Stomach (tissue), 19 donors: ENCODE data around the gene NDC80. TPM values are rescaled to one million over a fixed set of nuclear protein-coding genes. Genes with fewer than 3 reads are reported as not detected.
A peak's percentile ranks its signal among the peaks of the same experiment; 100 is the strongest.
"Not testable (repeated sequence)": the region's sequence is repeated elsewhere in the genome, so short reads cannot be mapped to it uniquely, and the experiment has no call there.

Source experiments
- DNase-seq, 2 donors: peaks; one replicate each; pipeline versions ENCODE4 v3.0.0 to v3.0.0-alpha.2; 2013 to 2019
- H3K27ac ChIP-seq, 5 donors: fragments of 200-600 bp in 4 of 5; sonication (generic) in 4 of 5; one replicate each; pipeline ENCODE4 v1.5.1; 2013 to 2019; ENCODE audit warnings: mild to moderate bottlenecking in 1 of 5, moderate library complexity in 1 of 5
- H3K27me3 ChIP-seq, 3 donors: fragments of 200-600 bp; sonication (generic); one replicate each; pipeline ENCODE4 v1.5.1; 2017 to 2019; ENCODE audit warnings: mixed run types in 1 of 3
- H3K36me3 ChIP-seq, 4 donors: fragments of 200-600 bp; sonication (generic); 1 replicate in 3 of 4; 2 replicates in 1 of 4; pipeline ENCODE4 v1.5.1; 2016 to 2019
- H3K4me1 ChIP-seq, 4 donors: fragments of 200-600 bp; sonication (generic); one replicate each; pipeline ENCODE4 v1.5.1; 2016 to 2019
- H3K4me3 ChIP-seq, 4 donors: fragments of 200-600 bp; sonication (generic) in 3 of 4; one replicate each; pipeline ENCODE4 v1.5.1; 2016 to 2019; ENCODE audit warnings: mild to moderate bottlenecking in 1 of 4
- H3K9me3 ChIP-seq, 4 donors: fragments of 200-600 bp; sonication (generic); one replicate each; pipeline ENCODE4 v1.5.1; 2016 to 2019
- EP300 ChIP-seq: sonication (generic); formaldehyde crosslinking; IDR thresholded peaks from one replicate; pipeline ENCODE4 v1.6.1; 2017; ENCODE audit warnings: antibody characterized with exemption
- POLR2A ChIP-seq, 4 donors: fragments of 450-650 bp; IDR thresholded peaks; one replicate each; pipeline ENCODE4 v1.6.1; 2016; ENCODE audit warnings: antibody characterized with exemption in 4 of 4, control low read depth in 2 of 4, mild to moderate bottlenecking in 1 of 4, moderate library complexity in 1 of 4
- POLR2AphosphoS5 ChIP-seq, 3 donors: sonication (generic); formaldehyde crosslinking; IDR thresholded peaks; one replicate each; pipeline ENCODE4 v1.6.1; 2016; ENCODE audit warnings: antibody characterized with exemption in 3 of 3
- WGBS, 5 donors: extraction: QIAGEN DNeasy Blood & Tissue Kit in 3 of 5; methylation state at CpG; one replicate each; pipeline versions ENCODE4 v1.1.5 to v1.1.7; 2013 to 2018; 5-methylcytosine and 5-hydroxymethylcytosine counted together
- intact Hi-C: fragments of 100-400 bp; cut with DNase I; formaldehyde crosslinking; loops from one replicate; pipeline ENCODE4 v1.15.1; 2023; ENCODE audit warnings: low total_unique reads
- long read RNA-seq, 10 donors: transcript quantifications; one replicate each; lab custom pipeline, GENCODE V29; 2026
- polyA plus RNA-seq, 3 donors: library from polyadenylated mRNA; stranded (reverse); fragments of 200-250 nt; gene quantifications; one replicate each; pipeline ENCODE4 v1.2.3, GENCODE V29; 2013
- total RNA-seq, 5 donors: library from RNA; depleted of rRNA; stranded (reverse); fragments of >200 nt; gene quantifications; one replicate each; pipeline versions ENCODE4 v1.1.0 to v1.2.3, GENCODE V29; 2014 to 2016
- TF ChIP-seq, protein P1 (sequence below), 7 experiments: fragments of 450-650 bp in 4 of 7; fragments of 200-600 bp in 3 of 7; sonication (generic) in 3 of 7; IDR thresholded peaks; one replicate each; pipeline ENCODE4 v1.5.1; 2016 to 2019; ENCODE audit warnings: antibody characterized with exemption in 7 of 7, control low read depth in 2 of 7, mild to moderate bottlenecking in 1 of 7
- donor health status: healthy with polysubstance abuse.
- donor health status: Bipolar disorder and iron deficiency.
- donor health status: healthy.

The NDC80 gene
- total RNA-seq (10 to 100 TPM in 1 of 5 donors, 1 to 10 TPM in 4; 1.4 to 25.7 (median 3.6) TPM), polyA plus RNA-seq (1 to 10 TPM; 2.1 to 7.3 (median 3.1) TPM)
- long read RNA-seq, donor 1, partial matches to known transcripts: 0 of 2 reads
- long read RNA-seq, donor 1, other reads (novel, unspliced or antisense): 0 of 2 reads
- long read RNA-seq, donor 2, partial matches to known transcripts: 0 of 1 reads
- long read RNA-seq, donor 2, other reads (novel, unspliced or antisense): 0 of 1 reads
- long read RNA-seq, donor 3: 0 reads
- long read RNA-seq, donor 4: 0 reads
- long read RNA-seq, donor 5, partial matches to known transcripts: 0 of 1 reads
- long read RNA-seq, donor 5, other reads (novel, unspliced or antisense): 0 of 1 reads
- long read RNA-seq, donor 6, partial matches to known transcripts: 0 of 3 reads
- long read RNA-seq, donor 6, other reads (novel, unspliced or antisense): 0 of 3 reads
- long read RNA-seq, donor 7, partial matches to known transcripts: 0 of 4 reads
- long read RNA-seq, donor 7, other reads (novel, unspliced or antisense): 0 of 4 reads
- long read RNA-seq, donor 8: 0 reads
- long read RNA-seq, donor 9: 0 reads
- long read RNA-seq, donor 10, partial matches to known transcripts: 0 of 1 reads
- long read RNA-seq, donor 10, other reads (novel, unspliced or antisense): 0 of 1 reads

GRCh38 chr18:2571200-2572170, at the start of gene NDC80, which contains the start of gene METTL4:
TSS of gene NDC80 (plus strand) at chr18:2571557. CDS start at chr18:2572986, 1,429 bp downstream.
TSS of gene METTL4 (minus strand) at chr18:2571505. CDS start at chr18:2567216, 4,289 bp downstream.
- 0 to 1% (median 0%) methylated on average over 39 to 55 of the region's 55 CpGs for WGBS, 5 donors

DNA sequence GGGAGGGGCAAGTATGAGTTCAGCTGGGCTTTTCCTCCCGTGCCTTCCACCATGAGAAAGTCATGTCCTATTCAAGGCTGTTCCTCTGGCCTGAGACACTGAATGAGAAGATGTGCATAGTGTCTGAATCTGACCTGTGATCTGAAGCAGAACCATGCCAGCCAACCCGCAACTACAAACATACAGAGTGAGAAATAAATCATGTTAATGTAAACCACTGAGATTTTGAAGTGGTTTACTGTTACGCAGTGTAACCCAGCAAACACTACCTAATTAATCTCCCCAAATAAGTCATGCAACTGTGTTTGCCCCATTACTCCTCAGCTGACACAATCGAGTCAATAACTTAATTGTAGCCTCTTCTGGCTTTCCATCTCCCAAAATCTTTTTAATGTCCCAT, 49.2 kb upstream of the NDC80 start:
- peaks cover 0 to 6% (median 0%) of the 10 kb centered on the region in 4 donors for H3K4me1 ChIP-seq
- 74 to 86% (median 79%) methylated on average over 4 of the region's 4 CpGs for WGBS, 5 donors
- no peak overlapping the region for H3K27ac ChIP-seq
- no peaks in the 10 kb centered on the region for H3K27me3 ChIP-seq
- TF ChIP-seq, protein P1, sequence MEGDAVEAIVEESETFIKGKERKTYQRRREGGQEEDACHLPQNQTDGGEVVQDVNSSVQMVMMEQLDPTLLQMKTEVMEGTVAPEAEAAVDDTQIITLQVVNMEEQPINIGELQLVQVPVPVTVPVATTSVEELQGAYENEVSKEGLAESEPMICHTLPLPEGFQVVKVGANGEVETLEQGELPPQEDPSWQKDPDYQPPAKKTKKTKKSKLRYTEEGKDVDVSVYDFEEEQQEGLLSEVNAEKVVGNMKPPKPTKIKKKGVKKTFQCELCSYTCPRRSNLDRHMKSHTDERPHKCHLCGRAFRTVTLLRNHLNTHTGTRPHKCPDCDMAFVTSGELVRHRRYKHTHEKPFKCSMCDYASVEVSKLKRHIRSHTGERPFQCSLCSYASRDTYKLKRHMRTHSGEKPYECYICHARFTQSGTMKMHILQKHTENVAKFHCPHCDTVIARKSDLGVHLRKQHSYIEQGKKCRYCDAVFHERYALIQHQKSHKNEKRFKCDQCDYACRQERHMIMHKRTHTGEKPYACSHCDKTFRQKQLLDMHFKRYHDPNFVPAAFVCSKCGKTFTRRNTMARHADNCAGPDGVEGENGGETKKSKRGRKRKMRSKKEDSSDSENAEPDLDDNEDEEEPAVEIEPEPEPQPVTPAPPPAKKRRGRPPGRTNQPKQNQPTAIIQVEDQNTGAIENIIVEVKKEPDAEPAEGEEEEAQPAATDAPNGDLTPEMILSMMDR (IDR thresholded peaks at IDR 0.05): no peak
- TF ChIP-seq POLR2AphosphoS5 (IDR thresholded peaks at IDR 0.05) (no peak), POLR2A (IDR thresholded peaks at IDR 0.05) (no peak), EP300 (no peak)
- DNase-seq: no peak
- H3K4me3 ChIP-seq: no peak overlapping the region
- intact Hi-C loops: no loop called here
- H3K36me3 ChIP-seq: no peaks in the 10 kb centered on the region
- H3K9me3 ChIP-seq: no peaks in the 10 kb centered on the region

More at GRCh38 chr18:2571200-2572170, at the start of gene NDC80, which contains the start of gene METTL4:
- H3K4me1 ChIP-seq: peaks cover 9 to 43% (median 25%) of the 10 kb centered on the region in 4 donors
- H3K27me3 ChIP-seq: no peaks in the 10 kb centered on the region
- intact Hi-C loops: loop anchor here (10.0 kb wide), 1 partner anchor 83 kb away; the partner anchor contains the start of gene SMCHD1
- H3K4me3 ChIP-seq: peak within 1 kb of the TSS; percentile 67 to 68 (median 67)
- peak; percentile 86 to 93 (median 91) for TF ChIP-seq POLR2AphosphoS5 (IDR thresholded peaks at IDR 0.05)
- TF ChIP-seq POLR2A (IDR thresholded peaks at IDR 0.05): peak in 1 of 4 donors; percentile 41
- no peak for TF ChIP-seq EP300
- TF ChIP-seq, protein P1 (IDR thresholded peaks at IDR 0.05): no peak
- peaks cover 0 to 10% (median 3%) of the 10 kb centered on the region in 4 donors for H3K36me3 ChIP-seq
- peak within 1 kb of the TSS; percentile 93 to 97 (median 95) for H3K27ac ChIP-seq
- H3K9me3 ChIP-seq: no peaks in the 10 kb centered on the region
- DNase-seq: peak; percentile 84 to 97

- H3K27me3 ChIP-seq, H3K36me3 ChIP-seq, H3K27ac ChIP-seq, H3K4me1 ChIP-seq, H3K4me3 ChIP-seq, intact Hi-C loops, H3K9me3 ChIP-seq: not testable (repeated sequence)
- DNase-seq: peak in 1 of 2 donors; percentile 20
- WGBS, 5 donors: 10 to 24% (median 19%) methylated on average over 2 of the region's 2 CpGs
These were observed 46.6 kb upstream of the NDC80 start for GRCh38 chr18:2524794-2525198.

GRCh38 chr18:2526329-2526728, 45.0 kb upstream of the NDC80 start:
- Histone ChIP-seq H3K36me3 (no peaks in the 10 kb centered on the region), H3K4me3 (no peak overlapping the region), H3K27ac (no peak overlapping the region), H3K9me3 (no peaks in the 10 kb centered on the region), H3K27me3 (no peaks in the 10 kb centered on the region), H3K4me1 (no peaks in the 10 kb centered on the region)
- TF ChIP-seq, protein P1 (IDR thresholded peaks at IDR 0.05): no peak
- no peak for TF ChIP-seq EP300
- intact Hi-C loops: no loop called here
- WGBS, 5 donors: 35 to 50% (median 43%) methylated on average over 2 of the region's 2 CpGs
- DNase-seq: no peak
